ENCODE measurements around the gene SPRY1.

SPRY1 gene

DNA sequence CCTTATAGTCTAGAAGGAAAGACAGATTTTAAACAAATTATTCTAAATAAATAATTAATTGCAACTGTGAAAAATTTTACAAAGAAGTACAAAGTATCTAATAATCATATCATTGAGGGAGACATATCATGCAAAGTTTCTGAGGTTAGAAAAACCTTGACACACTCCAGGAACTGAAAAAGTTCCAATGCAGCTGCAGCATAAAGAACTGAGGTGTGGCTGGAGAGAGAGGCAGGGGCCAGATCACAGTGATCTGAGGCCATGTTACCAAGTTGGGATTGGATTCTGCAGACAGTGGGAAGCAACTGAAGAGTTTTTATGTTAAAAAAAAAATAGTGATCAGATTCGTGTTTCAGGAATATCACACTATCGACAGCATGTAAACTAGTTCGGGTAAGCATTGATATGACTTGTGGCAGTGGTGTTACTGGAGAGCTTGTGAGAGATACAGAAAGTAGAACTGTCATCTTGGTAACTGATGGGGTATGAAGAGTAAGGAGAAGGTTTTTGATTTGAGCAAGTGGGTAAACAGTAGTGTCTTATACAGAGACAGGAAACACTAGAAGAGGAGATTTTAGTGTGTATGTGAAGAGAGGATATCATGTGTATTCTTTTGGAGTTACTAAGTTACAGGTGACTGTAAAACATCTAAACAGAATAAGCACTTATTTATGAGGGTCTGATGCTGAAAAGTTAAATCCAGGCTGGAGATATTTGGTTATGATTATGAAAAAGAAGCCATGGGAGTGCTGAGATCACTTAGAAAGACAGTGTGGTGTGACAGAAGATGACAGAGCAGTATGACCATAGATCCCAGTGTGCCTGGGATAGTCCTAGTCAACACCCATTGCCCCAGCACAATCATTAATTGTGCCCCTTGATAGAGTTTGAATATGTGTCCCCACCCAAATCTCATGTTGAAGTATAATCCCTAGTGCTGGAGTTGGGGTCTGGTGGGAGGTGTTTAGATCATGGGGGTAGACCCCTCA is 15.6 kb upstream of the SPRY1 start:
- no peak for DNase-seq

GRCh38 chr4:123381996-123382395 is 14.6 kb upstream of the SPRY1 start:
- DNase-seq, result no peak

DNA sequence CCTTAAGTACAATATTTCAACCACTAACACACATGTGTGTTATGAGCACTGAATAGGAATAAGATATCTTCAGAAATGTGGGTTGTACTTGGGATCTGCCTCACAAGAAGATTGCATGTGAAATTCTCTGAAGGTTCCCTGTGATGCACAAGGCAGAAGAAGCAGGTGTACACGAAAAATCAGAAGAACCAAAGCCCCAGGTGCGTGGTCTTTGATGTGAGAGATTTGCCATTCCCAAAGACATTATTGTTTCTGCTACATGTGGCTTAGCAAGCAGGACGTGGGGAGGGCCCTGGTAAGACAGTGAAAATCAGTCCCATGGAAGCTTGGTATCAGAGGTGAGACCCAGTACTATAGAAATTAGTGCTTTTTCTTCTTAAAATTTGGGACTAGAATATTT is 13.0 kb upstream of the SPRY1 start:
- DNase-seq, result no peak

DNA sequence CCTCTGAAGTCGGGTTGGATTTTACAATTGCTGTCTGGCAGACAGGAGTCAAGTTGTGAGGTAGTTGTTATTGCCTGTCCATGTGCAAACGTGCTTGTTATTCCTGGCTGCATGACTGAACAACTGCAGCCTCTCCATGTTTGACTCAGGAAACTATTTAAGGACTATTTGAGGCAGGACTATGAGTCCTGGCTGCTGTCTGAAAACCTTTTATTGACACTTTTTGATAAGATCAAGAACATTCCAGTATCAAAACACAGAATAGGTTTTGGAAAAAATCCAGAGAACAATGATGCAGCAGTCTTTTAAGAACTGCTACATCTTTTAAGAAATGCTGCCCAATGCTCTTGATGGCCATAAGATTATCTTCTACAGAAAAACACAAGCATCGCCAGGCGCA is 10.0 kb upstream of the SPRY1 start:
- DNase-seq, result no peak

GRCh38 chr4:123390846-123391456 is 5.6 kb upstream of the SPRY1 start:
- DNase-seq, result no peak

GRCh38 chr4:123393721-123394120 is 2.9 kb upstream of the SPRY1 start:
- DNase-seq, result no peak

GRCh38 chr4:123397144-123398065 is 810 bp downstream of the SPRY1 start:
- DNase-seq, result no peak

GRCh38 chr4:123398066-123398852 is 1.7 kb downstream of the SPRY1 start:
- peak; percentile 16 for DNase-seq

DNA sequence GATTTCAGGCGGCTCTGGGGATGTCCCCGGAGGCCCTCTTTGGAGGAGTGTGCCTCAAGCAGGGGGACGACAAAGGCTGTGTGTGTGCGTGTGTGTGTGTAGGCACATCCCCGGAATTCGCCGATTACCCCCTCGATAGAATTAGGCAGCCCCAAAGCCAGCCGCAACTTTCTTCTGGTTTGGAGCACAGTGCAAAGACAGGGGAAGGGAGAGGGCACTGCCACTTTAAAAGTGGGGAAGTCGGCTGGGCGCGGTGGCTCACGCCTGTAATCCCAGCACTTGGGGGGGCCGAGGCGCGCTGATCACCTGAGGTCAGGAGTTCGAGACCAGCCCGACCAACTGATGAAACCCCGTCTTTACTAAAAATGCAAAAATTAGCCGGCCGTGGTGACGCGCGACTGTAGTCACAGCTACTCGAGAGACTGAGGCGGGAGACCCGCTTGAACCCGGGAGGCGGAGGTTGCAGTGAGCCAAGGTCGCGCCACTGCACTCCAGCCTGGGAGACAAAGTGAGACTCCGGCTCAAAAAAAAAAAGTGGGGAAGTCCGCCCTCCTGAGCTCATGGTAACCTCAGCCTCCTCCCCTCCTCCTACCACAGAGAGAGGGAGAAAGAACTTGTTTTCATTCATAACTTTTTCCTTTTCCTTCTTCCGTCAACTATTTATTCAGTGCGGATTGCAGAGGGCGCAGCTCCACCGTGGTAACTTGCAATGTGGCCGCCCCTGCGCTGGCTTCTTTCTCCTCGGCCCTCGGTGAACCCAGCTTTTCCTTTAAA is 2.4 kb downstream of the SPRY1 start:
- DNase-seq, result no peak

- DNase-seq, result no peak
These were observed 3.2 kb downstream of the SPRY1 start for GRCh38 chr4:123399627-123400358.

DNA sequence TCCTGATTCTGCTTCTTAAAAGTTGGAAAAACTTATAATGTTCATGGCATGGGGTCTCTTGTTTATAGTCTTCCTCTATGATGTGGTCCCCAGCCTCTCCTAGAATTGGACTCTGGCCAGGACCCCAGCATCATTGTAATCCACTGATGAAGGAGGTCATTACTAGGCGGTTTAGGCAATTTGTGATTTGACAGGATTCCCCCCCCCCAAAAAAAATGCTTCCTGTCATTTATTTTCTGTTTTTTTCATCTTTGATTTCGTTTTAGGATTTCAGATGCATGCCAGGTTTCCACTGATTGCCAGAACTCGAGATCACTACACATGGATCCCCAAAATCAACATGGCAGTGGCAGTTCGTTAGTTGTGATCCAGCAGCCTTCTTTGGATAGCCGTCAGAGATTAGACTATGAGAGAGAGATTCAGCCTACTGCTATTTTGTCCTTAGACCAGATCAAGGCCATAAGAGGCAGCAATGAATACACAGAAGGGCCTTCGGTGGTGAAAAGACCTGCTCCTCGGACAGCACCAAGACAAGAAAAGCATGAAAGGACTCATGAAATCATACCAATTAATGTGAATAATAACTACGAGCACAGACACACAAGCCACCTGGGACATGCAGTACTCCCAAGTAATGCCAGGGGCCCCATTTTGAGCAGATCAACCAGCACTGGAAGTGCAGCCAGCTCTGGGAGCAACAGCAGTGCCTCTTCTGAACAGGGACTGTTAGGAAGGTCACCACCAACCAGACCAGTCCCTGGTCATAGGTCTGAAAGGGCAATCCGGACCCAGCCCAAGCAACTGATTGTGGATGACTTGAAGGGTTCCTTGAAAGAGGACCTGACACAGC is 4.9 kb downstream of the SPRY1 start:
- DNase-seq, result no peak

DNA sequence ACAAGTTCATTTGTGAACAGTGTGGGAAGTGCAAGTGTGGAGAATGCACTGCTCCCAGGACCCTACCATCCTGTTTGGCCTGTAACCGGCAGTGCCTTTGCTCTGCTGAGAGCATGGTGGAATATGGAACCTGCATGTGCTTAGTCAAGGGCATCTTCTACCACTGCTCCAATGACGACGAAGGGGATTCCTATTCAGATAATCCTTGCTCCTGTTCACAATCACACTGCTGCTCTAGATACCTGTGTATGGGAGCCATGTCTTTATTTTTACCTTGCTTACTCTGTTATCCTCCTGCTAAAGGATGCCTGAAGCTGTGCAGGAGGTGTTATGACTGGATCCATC is 5.5 kb downstream of the SPRY1 start:
- DNase-seq, result no peak

DNA sequence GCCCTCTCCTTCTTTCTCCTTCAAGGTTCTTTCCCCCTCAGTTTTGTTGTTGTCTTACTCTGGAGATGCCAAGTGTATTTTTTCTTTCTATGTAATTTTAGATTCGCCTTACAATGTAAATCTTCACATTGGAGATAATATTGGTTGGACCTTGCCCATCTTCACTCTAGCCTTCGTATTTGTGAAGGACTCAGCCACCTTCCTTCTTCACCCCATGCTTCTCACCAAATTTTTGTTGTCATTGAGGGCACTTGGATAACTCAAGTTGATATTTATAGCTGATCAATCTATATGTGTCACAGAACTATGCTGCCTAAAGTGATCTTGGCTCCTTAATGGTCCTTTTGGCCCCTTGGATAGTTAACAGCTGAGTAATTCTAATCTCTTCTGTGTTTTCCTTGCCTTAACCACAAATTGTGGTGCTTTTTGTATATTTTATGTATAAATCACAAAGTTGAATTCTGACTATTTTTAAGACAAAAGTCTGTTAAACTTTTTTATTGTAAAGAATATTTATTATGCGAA is 6.5 kb downstream of the SPRY1 start:
- no peak for DNase-seq

DNA sequence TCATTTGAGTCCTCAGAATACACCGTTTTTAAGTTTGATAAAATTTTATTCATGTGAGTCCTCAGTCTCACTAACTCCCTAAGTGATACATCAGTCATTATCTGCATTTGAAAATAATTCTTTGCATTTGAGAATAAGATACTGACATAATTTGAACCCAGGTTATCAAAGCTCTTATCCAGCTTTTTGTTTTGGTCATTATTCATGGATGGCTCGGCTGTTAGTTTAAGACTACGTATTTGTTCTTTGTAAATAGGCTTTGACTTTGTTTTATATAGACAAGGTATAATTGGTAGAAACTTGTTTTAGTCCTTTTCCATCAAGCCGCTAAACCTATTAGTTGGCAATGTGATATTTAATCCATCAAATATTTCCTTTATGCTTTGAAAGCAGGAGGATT is 7.9 kb downstream of the SPRY1 start:
- DNase-seq, result no peak

- DNase-seq, result no peak
These were observed 8.8 kb downstream of the SPRY1 start for GRCh38 chr4:123405267-123405865.

- no peak for DNase-seq
These were observed 10.3 kb downstream of the SPRY1 start for GRCh38 chr4:123406872-123407271.

DNA sequence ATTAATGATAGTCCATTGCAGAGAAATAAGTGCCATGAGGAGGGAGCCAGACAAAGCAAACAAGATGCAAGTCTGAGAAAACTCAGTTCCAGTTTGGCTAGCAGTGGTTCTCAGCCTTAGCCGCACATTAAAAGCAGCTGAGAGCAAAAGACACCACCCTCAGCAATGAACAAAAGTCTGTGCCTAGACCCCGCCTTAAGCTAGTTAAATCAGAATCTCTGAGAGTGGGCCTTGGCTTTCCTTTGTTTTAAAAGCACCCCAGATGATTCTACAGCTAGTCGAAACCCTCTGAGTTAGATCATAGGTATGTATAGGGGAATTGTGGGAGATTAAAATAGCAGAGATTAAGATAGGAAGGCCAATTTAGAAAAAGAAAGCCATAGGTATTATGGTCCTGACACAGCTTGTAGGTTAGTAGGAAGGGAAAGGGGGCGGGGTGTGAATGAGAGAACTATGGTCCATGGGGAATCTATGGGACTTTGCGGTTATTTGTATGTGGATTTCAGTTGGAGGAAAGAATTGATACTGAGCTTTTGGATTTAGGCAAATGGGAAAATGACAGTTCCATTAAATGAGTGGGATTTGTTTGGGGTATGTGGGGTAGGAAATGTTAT is 12.0 kb downstream of the SPRY1 start:
- no peak for DNase-seq

DNA sequence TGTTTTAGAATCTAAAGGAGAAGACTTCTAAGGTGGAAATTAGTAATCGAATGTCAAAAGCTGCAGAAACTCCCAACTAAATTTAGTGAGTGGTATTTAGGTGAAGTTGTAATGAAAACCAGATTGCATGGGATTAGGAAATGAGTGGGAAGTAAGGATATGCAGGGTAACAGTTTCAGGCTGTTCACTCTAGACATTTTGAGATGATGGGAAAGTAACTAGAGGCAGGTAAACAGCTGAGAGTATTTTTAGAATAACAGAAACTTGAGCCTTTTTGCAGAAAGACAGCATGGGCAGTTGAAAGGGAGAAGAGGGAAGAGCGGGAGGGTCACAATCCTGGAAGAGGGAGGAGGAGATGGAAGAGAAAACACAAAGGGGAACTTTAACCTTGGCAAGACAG is 12.7 kb downstream of the SPRY1 start:
- DNase-seq, result no peak

DNA sequence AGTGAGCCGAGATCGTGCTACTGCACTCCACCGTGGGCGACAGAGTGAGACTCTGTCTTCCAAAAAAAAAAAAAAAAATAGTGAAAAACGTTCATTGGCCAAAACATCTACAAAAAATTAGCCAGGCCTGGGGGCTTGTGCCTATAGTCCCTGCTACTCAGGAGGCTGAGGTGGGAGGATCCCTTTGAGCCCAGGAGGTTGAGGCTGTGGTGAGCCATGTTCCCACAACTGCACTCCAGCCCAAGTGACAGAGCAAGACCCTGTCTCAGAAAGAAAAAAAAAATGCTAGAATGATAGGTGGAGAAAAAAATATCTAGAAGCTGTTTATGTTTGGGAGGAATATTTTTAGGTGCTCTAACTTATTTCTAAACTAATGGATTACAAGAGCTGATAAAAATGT is 14.9 kb downstream of the SPRY1 start:
- DNase-seq, result no peak

Measured in T1000 (cell line).